NCI-H2171 (cell line): ENCODE results near the gene BATF.

Source experiments
- DNase-seq: peaks from one replicate; lab custom pipeline; 2025; lab: John Stamatoyannopoulos, UW

Gene BATF

DNA sequence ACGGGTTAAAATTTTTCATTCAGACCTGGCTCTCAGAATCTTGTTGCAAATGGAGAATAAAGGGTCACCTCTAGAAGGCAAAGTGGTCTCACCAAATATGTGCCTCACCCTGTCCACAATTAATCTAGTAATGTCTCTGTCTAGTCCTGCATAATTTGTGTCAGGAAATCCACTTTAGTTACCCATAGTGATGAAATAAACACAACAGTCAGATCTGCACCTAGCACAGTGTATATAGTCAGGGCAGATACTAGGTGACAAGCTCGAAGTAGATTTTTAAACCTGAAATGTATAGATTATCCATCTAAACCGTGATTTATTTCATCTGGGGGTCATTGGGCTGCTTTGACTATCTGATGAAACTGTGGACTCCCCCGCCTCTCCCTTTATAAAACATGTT is 40.2 kb downstream of the BATF start:
- no peak for DNase-seq

DNA sequence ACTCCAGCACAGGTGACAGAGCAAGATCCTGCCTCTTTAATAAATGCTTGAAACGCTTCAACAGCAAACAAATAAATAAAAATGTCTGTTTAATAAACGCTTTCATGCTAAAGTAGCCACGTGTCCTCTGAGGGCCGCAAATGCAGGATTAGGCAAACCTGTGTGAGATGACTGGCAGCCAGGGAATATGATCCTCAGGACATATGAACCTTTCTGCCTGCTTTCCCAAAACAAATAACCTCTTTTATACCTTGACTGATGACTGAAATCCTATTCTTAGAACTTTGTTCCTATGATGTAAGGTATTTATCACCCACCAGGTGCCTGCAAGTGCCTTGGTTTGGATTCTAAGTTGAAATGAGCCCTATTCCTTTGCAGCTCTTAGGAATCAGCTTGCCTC is 41.7 kb downstream of the BATF start:
- peak; percentile 30 for DNase-seq

DNA sequence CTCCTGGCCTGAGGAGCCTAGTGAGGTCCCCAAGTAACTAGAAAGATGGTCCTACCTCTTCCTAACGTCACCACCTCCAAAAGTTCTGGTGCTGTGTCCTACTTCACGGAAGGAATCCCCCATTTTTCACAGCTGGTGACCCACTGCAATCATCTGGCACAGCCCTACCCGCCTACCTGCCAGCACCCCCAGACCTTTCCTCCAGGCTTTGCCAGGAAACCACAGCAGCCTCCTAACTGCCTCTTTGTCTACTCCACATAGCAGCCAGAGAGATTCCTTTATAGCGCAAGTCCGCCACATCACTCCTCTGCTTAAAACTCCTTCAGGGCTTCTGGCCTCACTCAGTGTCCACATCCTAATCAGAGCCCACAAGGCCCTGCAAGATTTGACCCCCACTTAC is 42.8 kb downstream of the BATF start:
- DNase-seq, result no peak

DNA sequence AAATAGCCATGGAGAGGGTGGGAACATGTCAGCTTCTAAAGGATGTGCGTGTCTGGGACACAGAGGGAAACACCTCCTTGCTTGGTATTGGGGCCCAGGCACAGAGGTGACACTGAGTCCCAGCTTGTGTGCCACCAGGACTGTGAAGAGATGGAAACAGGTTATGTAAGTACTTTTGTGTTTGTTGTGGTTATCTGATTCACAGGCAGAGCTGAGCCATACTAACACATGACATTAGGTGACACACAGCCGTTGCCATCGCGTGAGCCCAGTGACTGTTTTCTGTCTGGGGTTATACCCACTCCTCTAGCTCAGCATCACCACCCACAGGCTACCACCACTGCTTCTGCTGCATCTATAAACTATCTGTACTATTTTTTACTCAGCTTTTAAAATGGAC is 44.1 kb downstream of the BATF start:
- no peak for DNase-seq

DNA sequence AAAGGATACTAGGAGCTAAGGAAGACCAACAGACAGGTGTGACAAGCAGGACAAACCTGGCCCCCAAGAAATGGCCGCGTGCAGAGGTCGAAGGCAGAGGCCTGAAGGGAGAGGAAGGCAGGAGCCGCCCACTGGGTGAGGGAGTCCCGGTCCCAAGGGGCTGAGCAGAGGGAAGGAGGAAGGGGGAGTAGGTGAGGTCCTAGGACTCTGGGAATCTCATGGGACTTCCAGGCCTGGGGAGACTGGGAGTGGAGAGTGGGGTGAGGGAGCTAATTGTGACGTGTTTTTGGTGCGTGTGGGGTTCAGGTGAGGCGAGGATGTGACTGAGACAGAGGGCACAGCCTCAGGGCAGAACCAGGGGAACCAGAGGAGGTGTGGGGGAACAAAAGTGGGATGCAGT is 44.5 kb downstream of the BATF start:
- no peak for DNase-seq

DNA sequence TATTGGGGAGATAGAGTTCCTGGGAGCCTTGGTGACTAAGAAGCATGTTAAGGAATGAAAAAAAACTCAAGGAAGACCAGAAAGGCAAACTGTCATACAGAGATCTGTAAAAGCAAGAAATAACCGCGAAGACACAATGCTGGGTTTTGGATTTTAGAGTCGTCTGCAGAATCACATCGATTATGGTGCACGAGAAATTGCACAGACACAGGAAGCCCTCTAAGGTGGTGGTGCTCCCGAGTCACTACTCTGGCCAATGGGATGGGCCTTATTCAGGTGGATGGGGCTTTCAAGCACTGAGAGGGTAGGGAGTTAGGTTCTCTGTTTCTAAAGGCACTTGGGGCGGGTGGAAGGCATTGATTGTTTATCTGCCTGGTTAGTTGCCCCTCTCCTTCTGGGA is 45.9 kb downstream of the BATF start:
- DNase-seq, result no peak

DNA sequence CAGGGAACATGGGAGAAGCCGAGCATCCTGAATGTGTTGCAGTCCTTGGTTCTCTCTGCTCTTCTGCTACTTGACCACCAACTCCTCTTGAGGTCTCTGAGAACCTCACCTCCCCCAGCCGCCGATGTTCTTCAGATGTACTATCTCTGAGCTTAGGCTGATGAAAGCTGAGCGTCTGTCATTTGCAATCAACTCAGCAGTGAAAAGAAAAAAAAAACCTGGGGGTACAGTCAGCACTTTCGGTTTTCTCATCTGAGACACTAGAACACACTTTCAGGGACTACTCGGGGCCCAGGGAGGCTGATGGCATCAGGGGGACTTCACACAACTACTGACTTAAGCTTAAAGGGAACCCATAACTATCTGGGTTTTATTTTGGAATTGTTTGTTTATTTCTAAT is 46.5 kb downstream of the BATF start:
- DNase-seq, result no peak

DNA sequence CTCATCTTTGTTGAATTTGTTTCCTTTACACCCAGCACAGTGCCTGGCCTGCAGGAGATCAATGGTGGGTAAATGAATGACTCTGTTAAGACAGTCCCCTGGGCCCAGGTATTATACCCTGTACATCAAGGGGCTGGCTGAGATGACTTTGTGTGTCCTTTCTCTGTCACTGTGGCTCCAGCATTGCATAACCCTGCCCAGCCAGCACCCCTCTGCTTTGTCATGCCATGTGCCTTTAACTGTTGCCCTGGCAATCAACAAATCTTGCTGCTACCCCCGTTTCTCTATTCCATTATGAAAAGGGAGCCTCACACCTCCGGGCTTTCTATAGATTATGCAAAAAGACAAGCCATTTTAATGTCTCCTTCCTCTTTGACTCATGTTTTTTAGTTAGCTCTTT is 48.5 kb downstream of the BATF start:
- DNase-seq, result no peak

DNA sequence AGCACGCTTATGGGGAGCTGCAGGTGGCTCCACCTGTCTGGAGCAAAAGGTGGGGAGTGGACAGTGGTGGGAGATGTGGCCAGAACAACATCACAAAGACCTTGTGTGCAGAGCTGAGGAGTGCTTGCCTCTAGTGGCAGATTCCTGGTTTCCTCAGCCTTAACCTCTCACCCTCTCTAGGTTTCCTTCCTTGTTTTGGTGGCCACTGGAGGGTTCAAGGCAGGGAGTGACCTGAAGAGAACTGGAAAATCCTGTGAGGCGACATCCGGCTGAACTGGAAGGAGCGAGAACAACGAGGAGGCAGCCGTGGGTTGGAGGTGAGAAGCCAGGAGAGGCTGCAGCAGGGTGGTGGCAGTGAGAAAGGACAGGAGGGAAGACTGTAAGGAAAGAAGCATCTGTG is 49.8 kb downstream of the BATF start:
- no peak for DNase-seq

DNA sequence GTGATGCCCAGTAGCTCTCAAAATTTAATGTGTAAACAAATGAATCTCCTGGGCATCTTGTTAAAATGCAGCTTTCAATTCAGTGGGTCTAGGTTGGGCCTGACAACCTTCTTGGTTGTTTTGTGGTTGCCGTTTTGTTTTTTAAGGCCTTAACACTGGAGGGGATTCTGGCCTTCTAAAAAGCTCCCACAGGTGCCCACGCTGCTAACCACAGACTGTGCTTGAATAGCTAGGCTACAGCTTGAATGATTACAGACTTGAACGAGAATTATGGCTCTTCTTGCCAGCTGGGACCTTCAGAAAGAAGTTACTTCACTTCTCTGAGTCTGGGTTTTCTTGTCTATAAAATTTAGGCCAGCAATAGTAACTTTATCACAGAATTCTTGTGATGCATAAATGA is 54.8 kb downstream of the BATF start:
- DNase-seq, result no peak

DNA sequence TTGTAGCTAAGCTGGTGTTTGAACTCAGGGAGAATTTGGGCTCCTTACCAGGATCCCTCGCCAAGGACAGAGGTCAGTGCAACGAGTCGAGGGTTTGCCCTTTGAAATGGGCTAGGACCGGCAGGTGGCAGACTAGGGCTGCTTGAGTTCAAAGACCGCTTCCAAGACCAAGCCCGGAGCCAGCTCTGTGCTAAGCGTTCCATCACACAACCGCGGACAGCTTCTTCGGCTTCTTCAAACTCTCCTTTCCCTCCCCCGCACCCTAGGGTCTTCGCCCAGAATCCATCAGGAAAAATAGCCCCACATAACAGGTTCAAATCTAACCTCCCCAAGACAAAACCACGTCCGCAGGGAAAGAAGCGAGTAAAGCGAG is 55.4 kb downstream of the BATF start:
- peak; percentile 23 for DNase-seq

DNA sequence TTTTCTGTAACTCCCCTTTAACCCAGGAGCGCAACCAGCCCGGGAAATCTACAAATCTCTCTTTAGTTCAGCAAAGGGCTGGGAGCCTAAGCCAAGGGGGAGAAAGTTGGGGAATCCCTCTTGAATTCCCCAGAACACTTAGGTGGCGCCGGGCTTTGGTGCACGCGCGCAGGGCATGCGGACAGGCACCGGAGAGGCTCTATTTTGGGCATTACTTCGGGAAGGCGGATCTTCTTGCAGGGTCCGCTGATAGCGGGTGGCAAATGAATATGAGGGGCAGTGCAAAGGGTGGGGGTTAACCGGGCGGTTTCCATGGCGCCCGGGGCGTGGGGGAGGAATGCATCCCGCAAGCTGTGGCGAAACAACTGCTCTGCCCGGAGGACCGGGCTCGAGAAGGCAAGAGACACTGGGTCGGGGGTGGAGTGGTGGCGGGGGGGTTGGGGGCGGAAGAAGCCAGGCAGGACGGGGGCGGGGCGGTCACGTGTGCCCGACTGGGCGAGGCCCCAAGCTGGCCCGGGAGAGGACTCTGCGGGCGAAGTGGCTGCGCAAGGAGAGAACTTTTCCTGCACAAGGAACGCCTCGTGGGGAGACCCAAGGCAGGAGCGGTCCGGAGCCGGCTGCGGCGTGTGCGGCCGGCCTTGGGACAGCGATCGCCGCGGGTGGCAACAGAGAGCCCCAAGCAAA is 56.0 kb downstream of the BATF start, which contains the start of gene FLVCR2:
TSS of gene FLVCR2 (plus strand) at position 519 of the 684 bp plus-strand sequence. CDS start 353 bp downstream, outside the sequence.
- DNase-seq, result peak; percentile 29

DNA sequence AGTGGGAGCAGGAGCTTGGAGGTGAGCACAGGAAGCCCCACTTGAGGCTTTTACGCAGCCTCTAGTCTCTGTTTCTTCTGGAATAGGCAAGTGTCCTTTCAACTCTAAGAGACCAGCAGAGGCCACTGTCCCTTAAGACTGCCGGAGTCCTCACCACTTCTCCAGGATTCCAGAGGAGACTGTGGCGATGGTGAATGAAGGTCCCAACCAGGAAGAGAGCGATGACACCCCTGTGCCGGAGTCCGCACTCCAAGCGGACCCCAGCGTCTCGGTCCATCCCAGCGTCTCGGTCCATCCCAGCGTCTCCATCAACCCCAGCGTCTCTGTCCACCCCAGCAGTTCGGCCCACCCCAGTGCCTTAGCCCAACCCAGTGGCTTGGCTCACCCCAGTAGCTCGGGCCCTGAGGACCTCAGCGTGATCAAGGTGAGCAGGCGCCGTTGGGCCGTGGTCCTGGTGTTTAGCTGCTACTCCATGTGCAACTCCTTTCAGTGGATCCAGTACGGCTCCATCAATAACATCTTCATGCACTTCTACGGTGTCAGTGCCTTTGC is 56.6 kb downstream of the BATF start:
- DNase-seq, result no peak

DNA sequence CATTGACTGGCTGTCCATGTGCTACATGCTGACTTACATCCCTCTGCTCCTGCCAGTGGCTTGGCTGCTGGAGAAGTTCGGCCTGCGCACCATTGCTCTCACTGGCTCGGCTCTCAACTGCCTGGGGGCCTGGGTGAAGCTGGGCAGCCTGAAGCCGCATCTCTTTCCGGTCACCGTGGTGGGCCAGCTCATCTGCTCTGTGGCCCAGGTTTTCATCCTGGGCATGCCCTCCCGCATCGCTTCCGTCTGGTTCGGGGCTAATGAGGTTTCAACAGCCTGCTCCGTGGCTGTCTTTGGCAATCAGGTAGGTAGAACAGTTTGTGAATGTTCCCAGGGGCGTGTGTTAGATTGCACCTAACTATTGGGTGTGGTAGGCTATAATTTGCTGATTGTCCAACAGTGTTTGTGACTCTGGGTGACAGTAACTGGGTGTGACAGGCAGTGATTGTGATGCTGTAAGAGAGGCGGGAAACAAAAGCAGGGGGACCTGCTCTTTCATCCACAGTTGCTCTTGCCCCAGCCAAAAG is 57.1 kb downstream of the BATF start:
- no peak for DNase-seq

DNA sequence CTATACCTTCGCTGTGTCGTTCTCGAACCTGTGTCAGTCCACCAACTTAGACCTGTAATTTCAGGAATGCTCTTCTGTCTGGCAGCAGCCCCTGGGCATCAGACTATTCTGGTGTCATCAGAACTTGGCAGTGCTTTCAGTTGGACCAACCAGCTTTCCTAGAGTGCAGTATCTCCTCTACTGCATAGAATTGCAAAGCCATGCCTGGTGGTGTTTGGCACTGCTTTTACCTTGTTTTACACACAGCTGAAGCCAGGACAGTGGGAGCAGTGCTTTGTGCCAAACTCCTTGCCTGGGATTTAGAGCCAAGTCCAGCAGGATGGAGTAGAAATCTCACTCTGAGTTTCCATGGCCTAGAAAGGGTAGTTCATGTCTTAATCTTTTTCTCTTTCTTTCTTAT is 57.6 kb downstream of the BATF start:
- no peak for DNase-seq

DNA sequence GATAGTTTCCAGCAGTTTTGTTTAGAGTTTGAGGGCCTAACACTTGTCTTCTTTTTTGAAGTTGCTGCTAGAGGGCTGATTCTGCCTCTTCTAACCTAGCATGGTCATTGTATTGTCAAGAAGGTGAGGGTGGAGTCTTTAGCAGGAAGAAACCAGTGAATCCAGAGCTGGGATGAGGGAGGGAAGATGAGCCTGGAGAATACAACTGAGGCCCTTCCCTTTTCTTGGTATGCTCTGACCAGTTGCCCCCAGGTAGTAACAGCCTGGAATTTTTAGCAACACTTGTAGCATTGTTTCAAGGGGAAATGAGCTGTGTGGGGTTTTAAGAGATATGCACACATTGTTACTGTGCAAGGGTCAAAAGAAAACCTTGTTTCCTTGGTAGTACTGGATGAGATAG is 65.1 kb downstream of the BATF start:
- DNase-seq, result no peak

DNA sequence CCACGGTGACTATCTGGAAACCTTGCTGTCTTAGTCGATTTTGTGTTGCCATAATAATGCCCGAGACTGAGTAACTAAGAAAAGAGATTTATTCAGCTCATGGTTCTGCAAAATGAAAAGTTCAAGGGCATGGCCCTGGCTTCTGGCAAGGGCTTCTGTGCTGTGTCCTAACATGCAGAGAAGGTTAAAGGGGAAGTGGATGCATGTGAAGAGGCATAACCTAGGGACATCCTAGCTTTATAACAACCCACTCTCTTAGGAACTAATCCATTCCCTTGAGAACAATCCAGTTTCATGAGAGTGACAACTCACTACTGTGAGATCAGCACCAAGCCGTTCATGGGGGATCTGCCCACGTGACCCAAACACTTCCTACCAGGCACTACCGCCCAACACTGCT is 67.7 kb downstream of the BATF start:
- no peak for DNase-seq

DNA sequence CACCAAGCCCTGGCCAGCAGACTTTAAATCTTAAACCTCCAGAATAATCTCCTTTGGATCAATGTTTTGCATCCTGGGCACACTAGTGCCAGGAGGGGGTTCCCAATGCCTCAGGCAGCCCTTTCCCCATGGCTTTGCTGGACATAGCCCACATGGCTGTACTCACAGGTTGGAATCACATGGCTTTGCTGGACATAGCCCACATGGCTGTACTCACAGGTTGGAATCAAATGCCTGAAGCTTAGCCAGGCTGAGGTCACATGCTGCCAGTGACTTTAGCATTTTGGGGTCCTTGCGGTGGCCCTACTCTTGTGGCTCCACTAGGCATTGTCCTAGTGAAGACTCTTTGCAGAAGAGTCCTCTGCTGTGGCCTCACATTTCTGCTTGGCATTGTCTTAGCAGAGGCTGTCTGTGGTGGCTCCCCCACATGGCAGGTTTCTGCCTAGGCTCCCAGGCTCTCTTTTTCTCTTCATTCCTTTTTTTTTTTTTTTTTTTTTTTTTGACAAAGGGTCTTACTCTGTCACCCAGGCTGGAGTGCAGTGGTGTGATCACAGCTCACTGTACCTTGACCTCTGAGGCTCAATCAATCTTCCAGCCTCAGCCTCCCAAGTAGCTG is 69.2 kb downstream of the BATF start:
- no peak for DNase-seq

DNA sequence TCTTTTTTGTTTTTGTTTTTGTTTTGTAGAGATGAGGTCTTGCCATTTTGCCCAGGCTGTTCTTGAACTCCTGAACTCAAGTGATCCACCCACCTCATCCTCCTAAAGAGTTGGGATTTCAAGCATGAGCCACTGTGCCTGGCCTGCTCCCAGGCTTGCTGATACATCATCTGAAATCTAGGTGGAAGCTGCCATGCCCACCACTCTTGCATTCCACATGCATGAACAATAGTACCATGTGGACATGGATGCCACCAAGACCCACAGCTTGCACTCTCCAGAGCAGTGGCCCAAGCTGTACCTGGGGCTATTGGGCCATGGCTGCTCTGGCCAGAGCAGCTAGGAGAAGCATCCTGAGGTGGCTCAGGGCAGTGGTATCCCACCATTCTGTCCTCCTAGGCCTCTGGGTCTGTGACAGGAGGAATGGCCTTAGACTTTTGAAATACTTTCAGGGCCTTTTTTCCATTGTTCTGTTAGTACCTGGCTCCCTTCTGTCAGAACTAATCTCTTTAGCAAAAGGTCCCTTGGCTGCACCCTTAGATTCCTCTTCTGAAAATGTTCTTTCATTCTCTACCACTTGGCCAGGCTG is 69.8 kb downstream of the BATF start:
- no peak for DNase-seq

DNA sequence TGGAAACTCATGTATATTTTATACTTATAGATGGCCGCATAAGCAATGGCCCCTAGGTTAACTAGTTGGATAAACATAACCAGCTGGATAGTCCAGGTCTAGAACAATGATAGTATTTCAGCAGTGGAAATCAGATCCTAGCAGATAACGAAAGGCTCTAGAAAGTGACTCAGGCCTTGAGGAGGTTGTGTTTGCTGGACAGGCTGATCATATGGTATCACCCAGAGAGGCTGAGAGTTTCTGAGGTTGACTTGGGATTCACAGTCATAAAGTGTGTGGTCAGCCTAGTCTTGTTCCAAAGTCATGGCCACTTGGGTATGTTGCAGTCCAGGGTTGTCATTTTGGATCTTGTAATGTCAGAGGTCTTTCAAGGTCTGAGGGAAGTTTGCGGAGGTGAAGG is 73.0 kb downstream of the BATF start:
- no peak for DNase-seq
